Stimulated activated CD4-positive, alpha-beta T cell treated with anti-CD3 and anti-CD28 coated beads, Interleukin-1b, Interleukin-23, amount 100 ng/mL, for 4 hours (primary cell): Measurements from ENCODE around the gene CYB5R4.

ENCODE experiments used
- DNase-seq, 2 donors: peaks; one replicate each; pipeline ENCODE4 v3.0.0-alpha.2; 2020; ENCODE audit warnings: low read depth in 2 of 2

The CYB5R4 gene

DNA sequence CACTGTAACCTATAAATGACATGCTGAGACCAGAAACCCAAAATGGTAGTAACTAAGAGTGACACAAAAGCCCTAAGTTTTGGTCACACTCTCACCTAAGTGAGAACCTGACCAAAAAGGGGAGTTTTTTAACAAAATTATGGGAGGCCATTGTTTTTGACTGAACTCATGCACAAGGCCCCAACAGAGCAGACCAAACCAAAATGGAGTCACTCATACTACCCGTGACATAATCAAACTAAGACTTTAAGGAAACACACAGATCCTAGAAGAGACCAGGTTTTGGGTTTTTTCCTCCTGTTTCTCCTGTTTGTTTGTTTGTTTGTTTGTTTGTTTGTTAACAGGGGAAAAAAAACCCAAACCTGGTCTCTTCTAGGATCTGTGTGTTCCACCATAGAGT is 124.9 kb downstream of the CYB5R4 start:
- no peak for DNase-seq

DNA sequence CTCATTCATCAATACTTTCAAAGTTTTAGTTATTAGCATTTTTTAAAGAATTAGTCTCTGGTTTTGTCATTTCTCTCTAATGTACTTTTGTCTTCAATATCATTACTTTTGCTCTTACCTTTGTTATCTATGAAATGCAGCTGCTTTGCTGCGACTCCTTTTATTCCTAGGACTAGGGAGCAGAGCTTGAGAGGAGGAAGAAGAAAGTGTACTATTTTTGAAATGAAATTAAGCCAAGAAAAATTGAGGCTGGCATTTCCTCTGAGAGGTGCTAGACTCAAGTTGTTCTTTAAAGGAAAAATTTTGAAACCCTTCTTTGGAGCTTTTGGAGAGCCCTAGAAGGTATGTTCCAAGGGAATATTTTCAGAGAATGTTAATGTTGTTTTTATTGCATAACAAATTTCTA is 125.8 kb downstream of the CYB5R4 start:
- DNase-seq, result no peak

DNA sequence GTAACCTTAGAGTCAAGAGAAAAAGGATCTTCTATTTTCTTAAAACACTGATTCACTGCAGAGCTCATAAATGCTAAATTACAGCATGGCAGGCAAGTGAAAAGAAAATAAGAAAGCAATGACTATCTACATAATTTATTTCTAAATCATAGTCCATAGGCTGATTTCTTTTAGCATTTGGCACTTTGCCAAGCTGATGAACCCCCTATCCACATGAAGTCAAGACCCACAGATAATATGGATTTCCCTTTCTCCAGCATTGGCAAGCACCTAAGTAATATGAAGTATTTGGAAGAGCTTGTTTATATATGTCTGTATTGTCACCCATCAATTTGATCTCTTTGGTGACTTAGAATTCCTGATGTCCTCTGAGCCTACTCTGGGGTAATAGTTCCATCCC is 126.2 kb downstream of the CYB5R4 start:
- no peak for DNase-seq

DNA sequence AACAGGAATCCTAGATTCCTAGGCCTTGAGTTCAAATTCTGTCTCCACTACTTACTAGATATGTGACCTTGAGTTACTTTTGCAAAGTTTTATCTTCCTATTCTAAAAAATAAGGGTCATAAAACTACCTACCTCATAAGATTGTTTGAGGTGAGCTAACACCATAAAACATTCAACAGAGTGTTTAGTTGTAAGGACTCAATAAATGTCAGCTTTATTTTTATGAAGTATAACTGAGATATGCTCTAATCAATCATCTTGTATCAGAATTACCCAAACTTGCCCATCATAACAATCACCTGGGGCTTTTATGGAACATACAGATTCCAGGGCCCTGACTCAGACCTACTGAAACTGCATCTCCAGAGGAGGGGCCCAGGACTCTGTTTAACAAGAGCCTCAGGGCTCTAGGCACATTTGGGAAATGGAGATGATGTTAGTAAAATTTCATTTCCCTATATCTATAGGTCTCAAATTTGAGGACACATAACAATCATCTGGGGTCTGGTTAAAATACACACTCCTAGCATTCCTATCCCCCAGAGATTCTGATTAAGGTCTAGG is 138.6 kb downstream of the CYB5R4 start:
- DNase-seq, result no peak

DNA sequence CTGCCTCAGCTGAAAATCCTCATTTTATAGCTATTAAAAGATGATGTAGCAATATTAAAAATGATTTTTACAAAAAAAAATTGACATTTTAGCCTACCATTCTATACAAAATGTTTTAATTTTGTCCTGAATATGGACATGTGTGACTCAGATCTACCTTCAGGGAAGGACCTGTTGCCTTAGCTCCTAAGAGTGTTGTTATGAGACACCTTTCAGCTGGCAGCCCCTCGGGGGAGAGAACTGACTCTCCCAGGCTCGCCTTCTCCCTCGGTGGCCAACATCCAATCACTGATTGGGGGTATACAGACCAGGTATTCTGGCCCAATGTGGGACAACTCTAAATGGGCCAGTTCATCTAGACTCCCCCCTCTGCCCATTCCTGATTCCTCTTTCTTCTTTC is 141.6 kb downstream of the CYB5R4 start:
- no peak for DNase-seq

DNA sequence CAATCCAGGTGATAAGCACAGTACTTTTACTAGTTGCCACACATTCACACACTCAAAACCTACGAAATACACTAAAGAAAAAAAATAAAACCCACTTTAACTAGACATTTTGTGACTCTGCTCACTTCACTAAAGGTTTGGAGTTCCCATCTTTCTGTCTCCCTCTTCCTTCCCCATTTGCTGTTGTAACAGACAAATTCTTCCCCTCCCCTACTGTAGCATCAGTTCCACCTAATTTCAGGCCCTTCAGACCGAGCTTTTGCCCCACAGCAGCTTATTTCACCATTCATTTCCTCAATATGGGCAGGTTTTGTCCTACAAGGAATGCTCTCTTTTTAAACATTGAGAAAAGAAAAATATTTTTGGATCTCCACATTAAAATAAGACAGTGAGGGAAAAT is 142.7 kb downstream of the CYB5R4 start:
- DNase-seq, result no peak

DNA sequence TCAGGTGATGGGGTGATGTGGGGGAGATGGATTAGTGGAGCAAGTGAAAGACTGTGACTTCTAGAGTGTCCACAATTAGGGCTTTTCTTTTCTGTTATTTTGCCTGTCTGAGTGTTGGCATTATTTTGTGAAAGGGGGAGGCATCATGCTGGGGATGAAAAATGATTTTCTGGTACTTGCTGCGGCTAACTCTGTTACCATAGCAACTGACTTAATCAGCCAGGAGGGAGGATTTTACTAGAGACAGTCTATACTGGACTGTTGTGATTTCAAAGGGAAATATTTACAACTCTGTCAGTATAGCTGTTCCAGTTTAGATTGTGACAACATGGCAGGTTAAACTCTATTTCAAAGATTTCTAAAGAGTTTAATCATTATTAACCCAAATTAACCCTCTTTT is 143.6 kb downstream of the CYB5R4 start:
- DNase-seq, result no peak

DNA sequence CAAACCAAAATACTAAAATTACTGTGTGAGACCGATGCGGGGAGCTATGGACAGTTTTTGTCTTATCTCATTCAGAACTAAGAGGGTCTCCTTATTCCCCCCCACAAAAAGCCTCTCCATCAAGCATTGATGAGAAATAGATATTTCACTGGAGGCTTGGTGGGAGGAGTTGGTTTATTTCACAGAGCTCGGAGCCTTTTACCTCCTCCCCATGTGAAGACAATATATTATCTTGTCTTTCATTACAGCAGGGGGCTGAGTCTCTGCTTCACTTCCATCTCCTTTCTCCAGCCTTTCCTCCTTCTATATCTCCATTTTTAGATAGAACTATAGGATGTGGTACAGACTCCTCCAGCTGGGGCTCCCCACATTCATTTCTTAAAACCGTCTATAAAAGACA is 144.2 kb downstream of the CYB5R4 start:
- no peak for DNase-seq

DNA sequence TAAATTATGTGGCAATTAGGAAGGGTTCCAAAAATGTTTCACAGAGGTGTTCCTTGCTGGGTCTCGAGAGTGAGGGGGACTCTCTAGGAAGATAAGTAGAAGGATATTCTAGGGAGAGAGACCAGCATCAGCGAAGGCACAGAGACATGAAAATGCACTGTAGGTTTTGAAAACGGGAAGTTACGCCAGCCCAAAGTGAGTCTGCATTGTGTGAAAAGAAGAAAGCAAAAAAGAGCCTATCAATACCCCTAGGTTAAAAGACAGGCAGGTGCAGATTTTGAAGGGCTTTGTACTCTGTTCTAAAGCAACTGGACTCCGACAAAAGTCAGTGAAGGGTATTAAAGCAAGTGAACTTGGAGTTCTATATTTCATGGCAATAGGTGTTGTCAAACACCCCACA is 148.4 kb downstream of the CYB5R4 start:
- DNase-seq, result no peak

DNA sequence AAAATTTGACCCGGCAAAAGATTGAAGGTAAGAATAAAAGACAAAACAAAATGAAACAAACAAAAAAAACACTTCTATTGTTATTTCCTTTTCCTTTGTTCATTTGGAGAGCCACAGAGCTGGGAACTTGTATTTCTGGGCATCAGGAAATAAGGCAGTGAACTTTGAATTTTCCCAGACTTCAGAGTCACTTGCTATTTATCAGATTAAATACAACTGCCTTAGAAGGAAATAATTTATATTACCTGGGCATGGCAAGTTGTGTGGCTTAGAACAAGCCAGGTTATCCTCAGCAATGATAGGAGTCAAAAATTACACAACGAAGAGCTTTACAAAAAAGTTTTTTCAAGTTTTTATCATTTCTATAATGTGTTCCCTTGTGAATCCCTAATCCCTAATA is 153.9 kb downstream of the CYB5R4 start:
- DNase-seq, result no peak

DNA sequence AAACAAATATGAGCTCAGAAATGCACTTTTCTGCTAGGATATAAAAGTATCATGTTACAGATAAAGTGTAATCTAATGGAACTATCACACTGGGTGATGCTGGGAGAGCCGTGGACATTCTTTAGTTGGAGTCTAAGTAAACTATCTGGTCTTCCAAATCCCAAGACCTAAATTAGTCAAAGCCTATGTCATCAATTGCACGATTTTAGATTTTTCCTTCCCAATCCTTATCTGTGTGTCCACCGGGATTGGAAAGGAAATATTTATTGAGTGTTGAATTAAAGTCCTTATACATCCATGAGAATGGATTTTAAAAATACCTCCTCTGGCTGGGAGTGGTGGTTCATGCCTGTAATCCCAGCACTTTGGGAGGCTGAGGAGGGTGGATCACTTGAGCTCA is 154.4 kb downstream of the CYB5R4 start:
- DNase-seq, result no peak

DNA sequence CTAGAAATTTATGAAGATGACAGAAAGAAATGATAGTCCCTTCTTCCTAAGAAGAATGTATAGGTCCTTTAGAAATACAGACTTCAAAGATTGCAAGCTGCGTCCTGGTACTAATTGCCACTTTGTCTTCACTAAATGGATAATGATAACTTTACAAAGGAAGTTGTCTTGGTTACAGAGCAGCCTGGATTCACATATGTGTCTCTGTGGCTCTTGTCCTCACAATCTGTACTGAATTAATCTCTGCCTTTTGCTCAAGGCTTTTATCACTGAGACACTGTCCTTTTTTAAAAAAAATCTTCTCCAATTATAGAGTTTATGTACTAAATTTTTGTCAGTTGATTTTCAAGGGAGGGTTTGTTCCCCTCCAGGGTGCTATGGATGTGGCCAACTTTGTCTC is 156.5 kb downstream of the CYB5R4 start:
- DNase-seq, result no peak
